ENCODE measurements around the gene ABCC1. TPM values are rescaled to one million over a fixed set of nuclear protein-coding genes. Genes with fewer than 3 reads are reported as not detected.

ABCC1 gene
- total and polyA plus RNA-seq, 2 of the 4 experiments (the other 2 are of a cell fraction), result 39.4 to 66.0 TPM

GRCh38 chr16:16113076-16113475, 163.7 kb downstream of the ABCC1 start:
- H3K18ac ChIP-seq (ENCODE audit: low read depth, low read length), result no peak overlapping the region
- no peak overlapping the region for H3K56ac ChIP-seq (ENCODE audit: extremely low read depth, insufficient read depth, low read length)
- no peak overlapping the region for H2BK15ac ChIP-seq (ENCODE audit: low read depth, low read length)
- no peaks in the 10 kb centered on the region for H3K9me1 ChIP-seq (ENCODE audit: insufficient read depth, low read length)
- no peaks in the 10 kb centered on the region for H3K27me3 ChIP-seq (ENCODE audit: control insufficient read depth, insufficient read depth, low read length)
- CTCF ChIA-PET, result no interaction called here
- H3K23ac ChIP-seq (ENCODE audit: low read depth, low read length), result no peak overlapping the region
- H2BK20ac ChIP-seq (ENCODE audit: low read depth, low read length), result no peak overlapping the region
- intact Hi-C loops (cut with micrococcal nuclease), result no loop called here
- no peak overlapping the region for H4K5ac ChIP-seq (ENCODE audit: low read depth, low read length)
- H2AK9ac ChIP-seq (replicated peaks; ENCODE audit: low read depth, low read length, poor library complexity), result no peak overlapping the region
- no peak overlapping the region for H4K8ac ChIP-seq (ENCODE audit: low read depth in 2 of 2, low read length in 2 of 2)
- H3K4ac ChIP-seq (ENCODE audit: low read depth, low read length), result no peak overlapping the region
- POLR2A ChIA-PET (ENCODE audit: unreplicated experiment), result no interaction called here
- H2AK5ac ChIP-seq (ENCODE audit: low read depth, low read length), result no peak overlapping the region
- no peak for ATAC-seq (ENCODE audit: low read depth)
- H3K36me3 ChIP-seq (ENCODE audit: control insufficient read depth, insufficient read depth, low read length), result peaks cover 83% of the 10 kb centered on the region
- 100% methylated on average over 6 of the region's 8 CpGs; no CpG with 5 or more reads in 1 of the 2 experiments for WGBS, 2 experiments (ENCODE audit: extremely low coverage in 2 of 2, insufficient read length in 1 of 2)
- H2BK5ac ChIP-seq (ENCODE audit: low read depth, low read length, poor library complexity, severe bottlenecking), result no peak overlapping the region
- H4K91ac ChIP-seq (ENCODE audit: insufficient read depth, low read depth, low read length), result no peak overlapping the region
- no TSS peak for BruUV-seq (replicated peaks)
- no peak overlapping the region for H3K9ac ChIP-seq (ENCODE audit: low read depth, low read length)
- H3K27ac ChIP-seq (ENCODE audit: insufficient read depth, low read length), result no peak overlapping the region
- in situ Hi-C loops (cut with MboI; ENCODE audit: low sequenced_read_pairs), result no loop called here
- peaks cover under 1% of the 10 kb centered on the region; the same call in 1 of the 2 replicates for H3K9me3 ChIP-seq (ENCODE audit: control insufficient read depth, insufficient read depth, low read length)
- H3K79me1 ChIP-seq (ENCODE audit: low read depth in 1 of 2, low read length in 2 of 2), result peaks cover 39 to 56% of the 10 kb centered on the region in 2 experiments
- peaks cover 8% of the 10 kb centered on the region; the same call in 1 of the 2 replicates for H4K20me1 ChIP-seq (ENCODE audit: insufficient read depth, low read length)
- no peak overlapping the region for H3K4me2 ChIP-seq (ENCODE audit: low read depth, low read length)
- DNase-seq, result no peak
- H3K14ac ChIP-seq (replicated peaks; ENCODE audit: low read depth, low read length), result no peak overlapping the region
- H2BK120ac ChIP-seq (ENCODE audit: low read depth, low read length), result no peak overlapping the region
- no peaks in the 10 kb centered on the region for H3K4me1 ChIP-seq (ENCODE audit: control insufficient read depth, insufficient read depth, low read length)
- H2AFZ ChIP-seq (replicated peaks; ENCODE audit: low read length, poor library complexity), result no peak overlapping the region
- no peak for TF ChIP-seq MAZ (IDR thresholded peaks at IDR 0.05; ENCODE audit: borderline replicate concordance, low read depth, low read length)
- H3K4me3 ChIP-seq (ENCODE audit: insufficient read depth, low read depth, low read length), result no peak overlapping the region
- dilution Hi-C loops (cut with HindIII; ENCODE audit: low sequenced_read_pairs, unreplicated experiment), result no loop called here

All from IMR-90 (cell line).